GM19351 (cell line): ENCODE data around the gene SIPA1L2.

ENCODE experiments used
- ATAC-seq: cut with Tn5 transposase; IDR thresholded peaks from one replicate; pipeline ENCODE4 v1.9.1; 2021; ENCODE audit warnings: mild to moderate bottlenecking, moderate library complexity; ENCODE audit not compliant: unreplicated experiment

SIPA1L2 gene

DNA sequence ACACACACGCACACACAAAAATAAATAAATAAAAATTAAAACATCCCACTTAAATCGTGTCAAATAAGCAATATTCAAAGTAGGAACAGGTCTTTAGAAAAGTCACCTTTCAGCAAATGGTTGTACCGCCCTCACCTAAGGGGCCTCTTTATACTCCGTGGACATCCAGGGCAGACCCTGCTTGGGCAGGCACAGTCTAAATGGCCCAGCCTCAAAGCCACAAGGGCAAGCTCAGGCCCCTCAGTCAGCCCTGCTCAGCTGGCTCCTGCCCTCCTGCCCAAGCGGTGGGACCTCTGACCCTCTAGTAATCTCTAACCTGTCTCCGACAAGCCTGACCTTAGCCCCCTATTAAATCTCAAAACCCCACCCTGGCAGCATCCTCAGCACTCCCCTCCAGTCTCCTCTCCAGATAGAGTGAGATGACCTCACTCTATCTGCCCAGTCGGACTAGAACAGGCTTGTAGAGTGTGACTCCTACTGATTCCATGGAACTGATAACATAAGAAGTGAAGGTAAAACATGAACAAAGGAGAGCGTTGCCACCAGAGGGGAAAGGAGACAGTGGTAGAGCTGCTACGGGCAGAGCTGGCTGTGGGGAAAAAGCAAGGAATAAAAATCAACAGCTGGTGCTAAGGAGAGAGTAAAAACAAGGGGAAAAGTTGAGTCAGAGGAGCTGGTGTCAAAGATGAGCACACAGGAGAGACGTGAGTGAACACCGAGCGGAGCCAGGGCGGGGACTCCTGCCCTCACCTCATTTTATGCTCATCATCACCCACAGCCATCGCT is 36.0 kb downstream of the SIPA1L2 start:
- no peak for ATAC-seq

DNA sequence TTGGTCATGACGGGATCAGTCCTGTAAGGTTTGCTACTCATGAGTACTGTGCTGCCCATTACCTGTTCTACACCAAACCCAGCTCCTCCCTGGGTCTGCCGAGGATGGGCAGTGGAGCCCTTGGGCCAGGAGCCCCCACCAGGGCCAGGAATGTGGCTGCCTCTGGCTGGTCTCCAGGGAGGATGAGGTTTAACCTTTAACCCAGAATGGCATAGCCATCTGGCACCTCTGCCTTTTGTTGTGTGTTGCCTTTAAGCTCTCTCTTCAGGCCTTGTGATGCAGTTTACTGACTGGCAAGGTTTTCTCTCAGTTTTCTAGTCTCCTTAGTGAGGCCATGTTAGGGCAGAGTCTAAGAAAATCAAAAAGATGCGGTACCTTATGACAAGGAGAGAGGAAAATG is 38.6 kb downstream of the SIPA1L2 start:
- ATAC-seq, result no peak

- ATAC-seq, result peak; percentile 90
Observed at GRCh38 chr1:232590744-232591082, 39.2 kb downstream of the SIPA1L2 start.

DNA sequence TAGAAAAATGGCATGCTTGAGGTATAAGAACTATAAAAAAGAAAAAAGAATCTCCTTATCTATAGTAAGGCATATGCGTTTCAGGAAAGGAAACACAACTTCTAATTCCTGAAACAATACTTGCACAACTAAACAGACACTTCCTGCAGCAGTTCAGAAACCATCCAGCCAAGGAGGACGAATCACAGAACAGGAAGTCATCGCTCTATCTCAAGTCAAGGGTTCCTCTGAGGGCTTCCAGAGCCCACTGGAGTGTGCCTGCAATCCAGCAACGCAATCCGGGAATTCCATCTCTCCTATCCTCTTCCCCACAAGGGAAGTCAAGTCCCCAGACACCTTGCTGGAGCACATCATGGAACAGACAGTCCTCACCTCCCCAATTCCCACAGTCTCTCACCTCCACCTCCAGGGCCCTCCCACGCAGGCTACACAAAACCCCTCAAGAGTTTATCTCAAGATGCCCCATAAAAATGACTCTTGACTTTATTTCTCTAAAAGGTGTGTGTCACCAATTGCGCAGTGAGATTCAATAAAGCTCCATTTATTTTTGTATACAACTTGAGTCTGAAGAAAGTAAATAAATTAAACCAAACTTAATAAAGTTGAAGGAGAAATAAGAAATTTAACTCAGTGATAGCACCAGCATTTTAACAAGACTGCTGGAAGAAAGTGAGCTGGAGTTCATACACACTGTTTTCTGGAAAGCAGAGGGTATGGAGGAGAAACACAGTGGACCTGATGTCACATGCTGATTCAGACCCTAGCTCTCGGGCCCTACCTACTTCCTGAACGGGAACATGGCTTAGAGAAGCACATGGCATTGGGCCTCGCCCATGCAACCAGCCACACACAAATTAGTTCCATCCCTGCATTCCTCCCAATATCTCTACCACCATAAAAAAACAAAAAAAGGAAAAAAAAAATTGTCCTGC is 39.9 kb downstream of the SIPA1L2 start:
- ATAC-seq, result peak; percentile 35

GRCh38 chr1:232589111-232589811 is 40.7 kb downstream of the SIPA1L2 start:
- no peak for ATAC-seq

DNA sequence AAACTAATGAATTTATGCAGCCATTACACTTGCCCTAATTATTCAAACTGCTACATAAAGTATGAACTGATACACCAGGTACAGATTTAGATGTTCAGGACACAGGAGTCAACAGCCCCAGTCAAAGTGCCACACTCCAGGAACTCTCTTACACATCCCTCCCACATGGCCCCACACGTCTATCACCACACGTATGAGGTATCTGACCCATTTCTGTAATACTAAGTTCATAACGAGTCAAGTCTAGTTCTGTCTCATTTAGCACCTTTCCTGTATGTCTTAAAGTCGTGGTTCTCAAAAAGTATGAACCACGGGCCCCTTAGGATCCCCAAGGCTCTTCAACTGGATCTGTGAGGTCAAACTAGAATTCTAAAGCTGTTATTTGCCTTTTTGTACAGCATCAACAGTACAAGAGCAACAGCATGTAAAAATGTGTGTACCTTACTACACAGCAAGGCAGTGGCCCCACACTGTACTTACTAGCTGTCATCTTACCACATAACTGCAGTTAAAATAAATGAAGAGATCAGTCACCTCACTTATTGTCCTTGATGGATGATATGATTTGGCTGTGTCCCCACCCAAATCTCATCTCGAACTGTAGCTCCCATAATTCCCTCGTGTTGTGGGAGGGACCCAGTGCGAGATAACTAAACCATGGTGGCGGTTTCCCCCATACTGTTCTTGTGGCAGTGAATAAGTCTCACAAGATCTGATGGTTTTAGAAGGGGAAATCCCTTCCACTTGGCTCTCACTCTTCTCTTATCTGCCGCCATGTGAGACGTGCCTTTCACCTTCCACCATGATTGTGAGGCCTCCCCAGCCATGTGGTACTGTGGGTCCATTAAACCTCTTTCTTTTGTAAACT is 42.6 kb downstream of the SIPA1L2 start:
- ATAC-seq, result no peak

DNA sequence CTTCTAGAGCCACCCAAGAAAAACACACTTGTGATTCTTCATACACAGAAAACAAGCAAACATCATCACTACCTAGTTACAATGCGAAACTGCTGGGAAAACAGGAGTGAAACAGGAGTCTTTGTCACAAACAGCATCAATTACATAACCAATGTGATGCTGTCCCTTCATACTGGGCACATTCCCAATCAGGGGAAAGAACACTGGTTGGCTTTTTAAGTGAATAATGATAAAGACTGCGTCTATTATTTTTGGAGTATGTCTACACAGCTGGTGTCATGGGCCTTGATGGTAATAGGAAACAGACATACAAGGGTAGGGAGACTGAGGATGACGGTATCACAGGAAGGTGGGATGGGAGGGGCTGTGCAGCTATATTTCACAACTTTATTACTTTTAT is 43.3 kb downstream of the SIPA1L2 start:
- ATAC-seq, result no peak

DNA sequence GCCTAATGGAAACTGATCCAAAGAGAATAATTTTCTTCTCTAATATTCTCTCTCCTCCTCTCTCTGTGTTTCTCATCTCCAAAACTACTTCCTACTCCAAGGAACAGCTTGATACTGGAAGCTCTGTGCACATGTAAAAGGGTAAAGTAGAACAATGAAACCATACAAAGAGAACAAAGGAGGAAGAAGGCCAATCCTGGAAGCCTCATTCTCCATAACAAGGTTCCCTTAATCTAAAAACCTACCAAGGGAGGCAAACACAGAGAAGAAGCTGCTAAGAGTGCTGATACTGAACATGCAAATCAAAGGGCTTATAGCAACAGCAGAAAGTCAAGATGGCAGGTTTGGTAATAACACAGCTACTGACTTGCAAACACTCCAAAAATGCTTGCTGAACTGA is 44.4 kb downstream of the SIPA1L2 start:
- no peak for ATAC-seq

- no peak for ATAC-seq
Observed at GRCh38 chr1:232581932-232582331, 48.0 kb downstream of the SIPA1L2 start.
